CD4-positive, alpha-beta T cell treated with Interleukin-6 for 4 hours (primary cell): ENCODE data around the gene KAT7.

Experiments
- DNase-seq: peaks from one replicate; pipeline ENCODE4 v3.0.0-alpha.2; 2020; ENCODE audit warnings: mixed read lengths

KAT7 gene

GRCh38 chr17:49845321-49845720 lies 56.8 kb downstream of the KAT7 start:
- DNase-seq = no peak

- no peak for DNase-seq
These were observed 58.6 kb downstream of the KAT7 start for GRCh38 chr17:49846938-49847712.

GRCh38 chr17:49848019-49848473 lies 59.6 kb downstream of the KAT7 start, which contains the start of gene TAC4:
TAC4 (minus strand) TSS chr17:49848069; CDS start chr17:49848017, 52 bp downstream.
- DNase-seq = no peak

GRCh38 chr17:49848739-49849138 lies 60.3 kb downstream of the KAT7 start:
- DNase-seq = no peak

GRCh38 chr17:49850218-49850610 lies 61.7 kb downstream of the KAT7 start:
- no peak for DNase-seq

GRCh38 chr17:49850772-49851386 lies 62.4 kb downstream of the KAT7 start:
- peak; percentile 32 for DNase-seq

- peak; percentile 81 for DNase-seq
These were observed 63.2 kb downstream of the KAT7 start for GRCh38 chr17:49851387-49852291.

- DNase-seq = no peak
These were observed 65.1 kb downstream of the KAT7 start for GRCh38 chr17:49853470-49854015.

GRCh38 chr17:49854126-49854525 lies 65.6 kb downstream of the KAT7 start:
- no peak for DNase-seq

GRCh38 chr17:49858796-49859195 lies 70.3 kb downstream of the KAT7 start:
- DNase-seq = no peak

GRCh38 chr17:49859991-49860953 lies 71.8 kb downstream of the KAT7 start:
- DNase-seq = no peak

GRCh38 chr17:49861150-49861884 lies 72.8 kb downstream of the KAT7 start:
- DNase-seq = peak; percentile 69

- no peak for DNase-seq
These were observed 74.4 kb downstream of the KAT7 start for GRCh38 chr17:49862781-49863331.

- DNase-seq = no peak
These were observed 77.5 kb downstream of the KAT7 start for GRCh38 chr17:49866019-49866380.

GRCh38 chr17:49866882-49867413 lies 78.5 kb downstream of the KAT7 start:
- DNase-seq = no peak

GRCh38 chr17:49869038-49869374 lies 80.5 kb downstream of the KAT7 start:
- no peak for DNase-seq

GRCh38 chr17:49870298-49870697 lies 81.8 kb downstream of the KAT7 start:
- no peak for DNase-seq

GRCh38 chr17:49871211-49871610 lies 82.7 kb downstream of the KAT7 start:
- no peak for DNase-seq

- DNase-seq = peak; percentile 21
These were observed 84.4 kb downstream of the KAT7 start for GRCh38 chr17:49872754-49873377.

GRCh38 chr17:49873466-49873865 lies 85.0 kb downstream of the KAT7 start:
- no peak for DNase-seq
